Measurements from ENCODE around the gene IQGAP3.
"Not testable (repeated sequence)": the region's sequence is repeated elsewhere in the genome, so short reads cannot be mapped to it uniquely, and the experiment has no call there.

GRCh38 chr1:156552937-156553336 lies 19.4 kb downstream of the IQGAP3 start:
- TF ChIP-seq, protein P1, sequence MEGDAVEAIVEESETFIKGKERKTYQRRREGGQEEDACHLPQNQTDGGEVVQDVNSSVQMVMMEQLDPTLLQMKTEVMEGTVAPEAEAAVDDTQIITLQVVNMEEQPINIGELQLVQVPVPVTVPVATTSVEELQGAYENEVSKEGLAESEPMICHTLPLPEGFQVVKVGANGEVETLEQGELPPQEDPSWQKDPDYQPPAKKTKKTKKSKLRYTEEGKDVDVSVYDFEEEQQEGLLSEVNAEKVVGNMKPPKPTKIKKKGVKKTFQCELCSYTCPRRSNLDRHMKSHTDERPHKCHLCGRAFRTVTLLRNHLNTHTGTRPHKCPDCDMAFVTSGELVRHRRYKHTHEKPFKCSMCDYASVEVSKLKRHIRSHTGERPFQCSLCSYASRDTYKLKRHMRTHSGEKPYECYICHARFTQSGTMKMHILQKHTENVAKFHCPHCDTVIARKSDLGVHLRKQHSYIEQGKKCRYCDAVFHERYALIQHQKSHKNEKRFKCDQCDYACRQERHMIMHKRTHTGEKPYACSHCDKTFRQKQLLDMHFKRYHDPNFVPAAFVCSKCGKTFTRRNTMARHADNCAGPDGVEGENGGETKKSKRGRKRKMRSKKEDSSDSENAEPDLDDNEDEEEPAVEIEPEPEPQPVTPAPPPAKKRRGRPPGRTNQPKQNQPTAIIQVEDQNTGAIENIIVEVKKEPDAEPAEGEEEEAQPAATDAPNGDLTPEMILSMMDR (IDR thresholded peaks at IDR 0.05): not testable (repeated sequence)
- TF ChIP-seq POLR2A (IDR thresholded peaks at IDR 0.05): not testable (repeated sequence)

All from body of pancreas (tissue), 4 donors.